HCT116 (cell line): Measurements from ENCODE around the gene TMTC3. TPM values are rescaled to one million over a fixed set of nuclear protein-coding genes. Genes with fewer than 3 reads are reported as not detected.

ENCODE experiments used
- ATAC-seq: fragments of 200-7000 bp; cut with Tn5 transposase; 2 replicates; pipeline ENCODE4 v1.9.1; 2020; ENCODE audit warnings: mild to moderate bottlenecking, moderate library complexity
- BruUV-seq: library from RNA; stranded (reverse); fragments of 400-500 nt; replicated peaks from 2 replicates; lab custom pipeline; 2021; lab: Mats Ljungman, UMichigan
- CTCF ChIA-PET: fragments of 300-600 bp; sonication (Branson Sonifier 250); formaldehyde crosslinking; loops from one replicate; lab custom pipeline; 2021; ENCODE audit warnings: antibody characterized with exemption; lab: Charles Lee
- POLR2A ChIA-PET: fragments of 300-600, 350-600 bp; sonication (Branson Sonifier 250); formaldehyde crosslinking; loops from one replicate; lab custom pipeline; 2021; ENCODE audit warnings: antibody characterized with exemption; lab: Charles Lee
- RAD21 ChIA-PET, 2 experiments: fragments of 300-600 bp; sonication (Branson Sonifier 250); formaldehyde crosslinking; loops; one replicate each; lab custom pipeline; 2023; ENCODE audit warnings: low total read pairs in 2 of 2; ENCODE audit not compliant: uncharacterized antibody in 2 of 2, unreplicated experiment in 2 of 2, low non-redundant PET in 1 of 2; lab: Charles Lee
- DNase-seq: peaks from one replicate; pipeline ENCODE4 v3.0.0-alpha.2; 2010; ENCODE audit warnings: low read depth, low spot score
- H2AFZ ChIP-seq: fragments of 200-600 bp; shearing (Covaris generic), sonication (generic); 2 replicates; pipeline ENCODE4 v1.6.1; 2017; ENCODE audit warnings: low read depth, mixed run types, mixed read lengths, antibody characterized with exemption, low read length; ENCODE audit not compliant: poor library complexity, severe bottlenecking
- H3K27ac ChIP-seq: 2 replicates; pipeline ENCODE4 v1.5.1; 2012; ENCODE audit warnings: low read depth, low read length
- H3K27me3 ChIP-seq: fragments of 200-600 bp; sonication (generic); 2 replicates; pipeline ENCODE4 v1.6.1; 2016; ENCODE audit warnings: mixed run types, low read length, mixed read lengths; ENCODE audit not compliant: insufficient read depth
- H3K36me3 ChIP-seq, 2 experiments: fragments of 200-500 bp in 1 of 2; fragments of 200-600 bp in 1 of 2; sonication (Bioruptor generic) in 1 of 2; sonication (generic) in 1 of 2; 2 replicates each; pipeline versions ENCODE4 v1.5.1 to v1.6.1; 2014 to 2016; ENCODE audit warnings: low read length in 2 of 2, inconsistent platforms in 1 of 2, mixed read lengths in 1 of 2, mixed run types in 1 of 2; ENCODE audit not compliant: insufficient read depth in 2 of 2, control insufficient read depth in 1 of 2
- H3K4me1 ChIP-seq, 2 experiments: fragments of 200-600 bp in 1 of 2; sonication (generic) in 1 of 2; 2 replicates each; pipeline versions ENCODE4 v1.5.1 to v1.6.1; 2012 to 2017; ENCODE audit warnings: low read length in 2 of 2, inconsistent platforms in 1 of 2, mild to moderate bottlenecking in 1 of 2, mixed read lengths in 1 of 2, mixed run types in 1 of 2, moderate library complexity in 1 of 2; ENCODE audit not compliant: insufficient read depth in 2 of 2, control insufficient read depth in 1 of 2
- H3K4me2 ChIP-seq: fragments of 200-600 bp; sonication (generic); 2 replicates; pipeline ENCODE4 v1.6.1; 2017; ENCODE audit warnings: mixed run types, low read length, mixed read lengths
- H3K4me3 ChIP-seq, 2 experiments: fragments of 200-600 bp in 1 of 2; sonication (generic) in 1 of 2; replicated peaks in 1 of 2; 2 replicates each; pipeline ENCODE4 v1.5.1; 2011 to 2016; ENCODE audit warnings: low read length in 2 of 2, control low read depth in 1 of 2, low read depth in 1 of 2, mild to moderate bottlenecking in 1 of 2, mixed read lengths in 1 of 2, mixed run types in 1 of 2
- H3K79me2 ChIP-seq: fragments of 200-600 bp; sonication (generic); 2 replicates; pipeline ENCODE4 v1.6.1; 2017; ENCODE audit warnings: mild to moderate bottlenecking, mixed run types, low read length, moderate library complexity, mixed read lengths; ENCODE audit not compliant: insufficient read depth
- H3K9ac ChIP-seq: fragments of 200-600 bp; sonication (generic); 2 replicates; pipeline ENCODE4 v1.6.1; 2016; ENCODE audit warnings: low read length, mixed read lengths
- H3K9me2 ChIP-seq: fragments of 200-600 bp; sonication (generic), shearing (Covaris generic); 2 replicates; pipeline ENCODE4 v1.6.1; 2017; ENCODE audit warnings: mixed run types, mild to moderate bottlenecking, moderate library complexity; ENCODE audit not compliant: insufficient read depth
- H3K9me3 ChIP-seq, 2 experiments: fragments of 200-500 bp in 1 of 2; fragments of 200-600 bp in 1 of 2; sonication (Bioruptor generic) in 1 of 2; sonication (generic) in 1 of 2; 2 replicates each; pipeline ENCODE4 v1.6.1; 2014 to 2017; ENCODE audit warnings: low read length in 2 of 2, mixed read lengths in 2 of 2, inconsistent platforms in 1 of 2, low read depth in 1 of 2, mild to moderate bottlenecking in 1 of 2, mixed run types in 1 of 2, moderate library complexity in 1 of 2; ENCODE audit not compliant: control insufficient read depth in 1 of 2, insufficient read depth in 1 of 2
- H4K20me1 ChIP-seq: fragments of 200-600 bp; sonication (generic), shearing (Covaris generic); 2 replicates; pipeline ENCODE4 v1.6.1; 2017; ENCODE audit warnings: mixed run types, mild to moderate bottlenecking, moderate library complexity; ENCODE audit not compliant: insufficient read depth
- CBX3 ChIP-seq: IDR thresholded peaks from 2 replicates; pipeline ENCODE4 v1.6.1; 2012; ENCODE audit warnings: low read depth
- CEBPB ChIP-seq: IDR thresholded peaks from 2 replicates; pipeline ENCODE4 v1.6.1; 2012; ENCODE audit warnings: low read depth
- EGR1 ChIP-seq: IDR thresholded peaks from 2 replicates; pipeline ENCODE4 v1.6.1; 2012; ENCODE audit warnings: low read depth
- ELF1 ChIP-seq: IDR thresholded peaks from 2 replicates; pipeline ENCODE4 v1.6.1; 2012; ENCODE audit warnings: low read depth, borderline replicate concordance
- EZH2 ChIP-seq: fragments of 200-600 bp; sonication (generic); IDR thresholded peaks from 2 replicates; pipeline ENCODE4 v1.6.1; 2017; ENCODE audit warnings: antibody characterized with exemption, mixed run types
- EZH2phosphoT487 ChIP-seq: fragments of 200-600 bp; IDR thresholded peaks from 2 replicates; pipeline ENCODE4 v1.6.1; 2018; ENCODE audit warnings: antibody characterized with exemption, borderline replicate concordance
- FOSL1 ChIP-seq: IDR thresholded peaks from 2 replicates; pipeline ENCODE4 v1.6.1; 2012; ENCODE audit warnings: low read depth
- JUND ChIP-seq: IDR thresholded peaks from 2 replicates; pipeline ENCODE4 v1.6.1; 2012
- MAX ChIP-seq: IDR thresholded peaks from 2 replicates; pipeline ENCODE4 v1.6.1; 2012
- POLR2A ChIP-seq: IDR thresholded peaks from 2 replicates; pipeline ENCODE4 v1.7.0; 2011; ENCODE audit warnings: borderline replicate concordance; ENCODE audit not compliant: insufficient read depth, insufficient read length; ENCODE audit errors: extremely low read depth
- POLR2AphosphoS5 ChIP-seq: IDR thresholded peaks from 2 replicates; pipeline ENCODE4 v1.6.1; 2011; ENCODE audit warnings: mild to moderate bottlenecking, low read depth, low read length, moderate library complexity
- RAD21 ChIP-seq: IDR thresholded peaks from 2 replicates; pipeline ENCODE4 v1.6.1; 2012; ENCODE audit warnings: low read depth, mild to moderate bottlenecking
- SIN3A ChIP-seq: IDR thresholded peaks from 2 replicates; pipeline ENCODE4 v1.6.1; 2012; ENCODE audit warnings: low read depth
- TCF7L2 ChIP-seq: IDR thresholded peaks from 2 replicates; pipeline ENCODE4 v1.7.0; 2011; ENCODE audit warnings: borderline replicate concordance, inconsistent platforms; ENCODE audit not compliant: insufficient read depth, insufficient read length; ENCODE audit errors: extremely low read depth
- YY1 ChIP-seq: IDR thresholded peaks from 2 replicates; pipeline ENCODE4 v1.6.1; 2011; ENCODE audit warnings: low read length, low read depth, moderate library complexity, mild to moderate bottlenecking; ENCODE audit not compliant: insufficient replicate concordance; ENCODE audit errors: extremely low read depth
- ZBTB33 ChIP-seq: IDR thresholded peaks from 2 replicates; pipeline ENCODE4 v1.6.1; 2011; ENCODE audit warnings: mild to moderate bottlenecking, low read length, moderate library complexity; ENCODE audit not compliant: insufficient replicate concordance; ENCODE audit errors: extremely low read depth
- ZFX ChIP-seq: fragments of 450-650 bp; IDR thresholded peaks from 2 replicates; pipeline ENCODE4 v1.6.1; 2017
- ZNF274 ChIP-seq: fragments of 200-500 bp; sonication (Bioruptor generic); IDR thresholded peaks from 2 replicates; pipeline ENCODE4 v1.6.1; 2014; ENCODE audit warnings: mild to moderate bottlenecking, low read depth, low read length, inconsistent platforms
- intact Hi-C: fragments of 100-400 bp; cut with micrococcal nuclease; formaldehyde crosslinking; loops from 2 replicates; pipeline ENCODE4 v1.10.0; 2022
- total RNA-seq: library from RNA; stranded (reverse); gene quantifications from one replicate; pipeline ENCODE4 v1.2.1, GENCODE V29; 2021; ENCODE audit not compliant: unreplicated experiment
- TF ChIP-seq, protein P1 (sequence below), 3 experiments: fragments of 200-600 bp in 1 of 3; sonication (generic) in 1 of 3; IDR thresholded peaks in 2 of 3; conservative IDR thresholded peaks in 1 of 3; 2 replicates each; pipeline ENCODE4 v1.5.1; 2012 to 2017; ENCODE audit warnings: low read depth in 2 of 3, low read length in 2 of 3, antibody characterized with exemption in 1 of 3, borderline replicate concordance in 1 of 3, control low read depth in 1 of 3, mild to moderate bottlenecking in 1 of 3, mixed read lengths in 1 of 3, mixed run types in 1 of 3, moderate library complexity in 1 of 3; ENCODE audit not compliant: insufficient read depth in 1 of 3
- TF ChIP-seq, protein P2 (sequence below): IDR thresholded peaks from 2 replicates; pipeline ENCODE4 v1.6.1; 2012; ENCODE audit warnings: low read depth

The TMTC3 gene
- total RNA-seq, 1 experiment from 2014 or later, result 22.5 TPM

GRCh38 chr12:88208661-88209060, 66.6 kb downstream of the TMTC3 start:
- Histone ChIP-seq H2AFZ (no peak overlapping the region), H3K4me2 (no peak overlapping the region), H3K4me3 (no peak overlapping the region), H3K4me1 (no peaks in the 10 kb centered on the region), H3K9me2 (no peaks in the 10 kb centered on the region), H3K9ac (no peak overlapping the region), H3K36me3 (no peaks in the 10 kb centered on the region), H3K79me2 (no peaks in the 10 kb centered on the region), H3K9me3 (peaks cover 0 to 3% of the 10 kb centered on the region in 2 experiments; a peak in 1 of 4 replicates), H4K20me1 (no peaks in the 10 kb centered on the region), H3K27ac (no peak overlapping the region), H3K27me3 (no peaks in the 10 kb centered on the region)
- no TSS peak for BruUV-seq
- POLR2A ChIA-PET, result no interaction called here
- DNase-seq (no peak), ATAC-seq (no peak)
- RAD21 ChIA-PET, result no interaction called here
- CTCF ChIA-PET, result no interaction called here
- intact Hi-C loops, result no loop called here
- TF ChIP-seq EGR1 (no peak), TCF7L2 (no peak), EZH2 (no peak), SIN3A (no peak), RAD21 (no peak), JUND (no peak), ZFX (no peak), POLR2A (no peak), MAX (no peak), POLR2AphosphoS5 (no peak), CBX3 (no peak), EZH2phosphoT487 (no peak), YY1 (no peak), ELF1 (no peak), FOSL1 (no peak), ZNF274 (no peak), ZBTB33 (no peak), CEBPB (no peak)
- TF ChIP-seq, protein P1, sequence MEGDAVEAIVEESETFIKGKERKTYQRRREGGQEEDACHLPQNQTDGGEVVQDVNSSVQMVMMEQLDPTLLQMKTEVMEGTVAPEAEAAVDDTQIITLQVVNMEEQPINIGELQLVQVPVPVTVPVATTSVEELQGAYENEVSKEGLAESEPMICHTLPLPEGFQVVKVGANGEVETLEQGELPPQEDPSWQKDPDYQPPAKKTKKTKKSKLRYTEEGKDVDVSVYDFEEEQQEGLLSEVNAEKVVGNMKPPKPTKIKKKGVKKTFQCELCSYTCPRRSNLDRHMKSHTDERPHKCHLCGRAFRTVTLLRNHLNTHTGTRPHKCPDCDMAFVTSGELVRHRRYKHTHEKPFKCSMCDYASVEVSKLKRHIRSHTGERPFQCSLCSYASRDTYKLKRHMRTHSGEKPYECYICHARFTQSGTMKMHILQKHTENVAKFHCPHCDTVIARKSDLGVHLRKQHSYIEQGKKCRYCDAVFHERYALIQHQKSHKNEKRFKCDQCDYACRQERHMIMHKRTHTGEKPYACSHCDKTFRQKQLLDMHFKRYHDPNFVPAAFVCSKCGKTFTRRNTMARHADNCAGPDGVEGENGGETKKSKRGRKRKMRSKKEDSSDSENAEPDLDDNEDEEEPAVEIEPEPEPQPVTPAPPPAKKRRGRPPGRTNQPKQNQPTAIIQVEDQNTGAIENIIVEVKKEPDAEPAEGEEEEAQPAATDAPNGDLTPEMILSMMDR (IDR thresholded peaks at IDR 0.05 in 2 of 3, conservative IDR thresholded peaks at IDR 0.05 in 1 of 3; ENCODE audit: borderline replicate concordance in 1 of 3, insufficient read depth in 1 of 3, low read depth in 2 of 3, low read length in 2 of 3), result no peak
- TF ChIP-seq, protein P2, sequence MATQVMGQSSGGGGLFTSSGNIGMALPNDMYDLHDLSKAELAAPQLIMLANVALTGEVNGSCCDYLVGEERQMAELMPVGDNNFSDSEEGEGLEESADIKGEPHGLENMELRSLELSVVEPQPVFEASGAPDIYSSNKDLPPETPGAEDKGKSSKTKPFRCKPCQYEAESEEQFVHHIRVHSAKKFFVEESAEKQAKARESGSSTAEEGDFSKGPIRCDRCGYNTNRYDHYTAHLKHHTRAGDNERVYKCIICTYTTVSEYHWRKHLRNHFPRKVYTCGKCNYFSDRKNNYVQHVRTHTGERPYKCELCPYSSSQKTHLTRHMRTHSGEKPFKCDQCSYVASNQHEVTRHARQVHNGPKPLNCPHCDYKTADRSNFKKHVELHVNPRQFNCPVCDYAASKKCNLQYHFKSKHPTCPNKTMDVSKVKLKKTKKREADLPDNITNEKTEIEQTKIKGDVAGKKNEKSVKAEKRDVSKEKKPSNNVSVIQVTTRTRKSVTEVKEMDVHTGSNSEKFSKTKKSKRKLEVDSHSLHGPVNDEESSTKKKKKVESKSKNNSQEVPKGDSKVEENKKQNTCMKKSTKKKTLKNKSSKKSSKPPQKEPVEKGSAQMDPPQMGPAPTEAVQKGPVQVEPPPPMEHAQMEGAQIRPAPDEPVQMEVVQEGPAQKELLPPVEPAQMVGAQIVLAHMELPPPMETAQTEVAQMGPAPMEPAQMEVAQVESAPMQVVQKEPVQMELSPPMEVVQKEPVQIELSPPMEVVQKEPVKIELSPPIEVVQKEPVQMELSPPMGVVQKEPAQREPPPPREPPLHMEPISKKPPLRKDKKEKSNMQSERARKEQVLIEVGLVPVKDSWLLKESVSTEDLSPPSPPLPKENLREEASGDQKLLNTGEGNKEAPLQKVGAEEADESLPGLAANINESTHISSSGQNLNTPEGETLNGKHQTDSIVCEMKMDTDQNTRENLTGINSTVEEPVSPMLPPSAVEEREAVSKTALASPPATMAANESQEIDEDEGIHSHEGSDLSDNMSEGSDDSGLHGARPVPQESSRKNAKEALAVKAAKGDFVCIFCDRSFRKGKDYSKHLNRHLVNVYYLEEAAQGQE, result no peak
